Raji (cell line): ENCODE measurements around the gene ANKDD1A.

Experiments used
- POLR2A ChIP-seq: IDR thresholded peaks from 2 replicates; pipeline ENCODE4 v1.6.1; 2011; ENCODE audit warnings: low read depth, low read length, control low read depth; ENCODE audit not compliant: insufficient read depth

ANKDD1A gene

GRCh38 chr15:64891561-64891960 is 20.1 kb upstream of the ANKDD1A start:
- TF ChIP-seq POLR2A: no peak

GRCh38 chr15:64892847-64893403 is 18.8 kb upstream of the ANKDD1A start:
- no peak for TF ChIP-seq POLR2A

GRCh38 chr15:64893481-64894394 is 18.0 kb upstream of the ANKDD1A start:
- TF ChIP-seq POLR2A: peak; percentile 73

- TF ChIP-seq POLR2A: peak; percentile 59; the same call in 1 of the 2 replicates
Measured at GRCh38 chr15:64894395-64895056, 17.2 kb upstream of the ANKDD1A start.

GRCh38 chr15:64895285-64896065 is 16.2 kb upstream of the ANKDD1A start:
- TF ChIP-seq POLR2A: peak; percentile 61; the same call in 1 of the 2 replicates

GRCh38 chr15:64896371-64897069 is 15.2 kb upstream of the ANKDD1A start:
- TF ChIP-seq POLR2A: no peak

GRCh38 chr15:64897345-64897985 is 14.2 kb upstream of the ANKDD1A start:
- TF ChIP-seq POLR2A: no peak

- no peak for TF ChIP-seq POLR2A
Measured at GRCh38 chr15:64898406-64898805, 13.3 kb upstream of the ANKDD1A start.

GRCh38 chr15:64901141-64901540 is 10.6 kb upstream of the ANKDD1A start:
- no peak for TF ChIP-seq POLR2A

- TF ChIP-seq POLR2A: no peak
Measured at GRCh38 chr15:64901914-64902313, 9.8 kb upstream of the ANKDD1A start.

- no peak for TF ChIP-seq POLR2A
Measured at GRCh38 chr15:64902863-64903262, 8.8 kb upstream of the ANKDD1A start.

- no peak for TF ChIP-seq POLR2A
Measured at GRCh38 chr15:64903326-64903950, 8.3 kb upstream of the ANKDD1A start.

GRCh38 chr15:64904189-64904588 is 7.5 kb upstream of the ANKDD1A start:
- no peak for TF ChIP-seq POLR2A

- no peak for TF ChIP-seq POLR2A
Measured at GRCh38 chr15:64905119-64905831, 6.4 kb upstream of the ANKDD1A start.
